ENCODE data around the gene LLGL1. TPM values are rescaled to one million over a fixed set of nuclear protein-coding genes. Genes with fewer than 3 reads are reported as not detected.

The LLGL1 gene
- total RNA-seq (10 to 100 TPM; 19.0 to 28.0 (median 23.3) TPM), polyA plus RNA-seq (10 to 100 TPM in 1 of 2 donors, 1 to 10 TPM in 1; 2.5 to 16.4 TPM)
- long read RNA-seq, donor 1, partial matches to known transcripts: 2 of 5 reads
- long read RNA-seq, donor 1, other reads (novel, unspliced or antisense): 3 of 5 reads
- long read RNA-seq, donor 2, full-length matches to known transcripts: 5 of 93 reads
- long read RNA-seq, donor 2, partial matches to known transcripts: 82 of 93 reads
- long read RNA-seq, donor 2, other reads (novel, unspliced or antisense): 6 of 93 reads
- long read RNA-seq, donor 3, full-length matches to known transcripts: 1 of 4 reads
- long read RNA-seq, donor 3, partial matches to known transcripts: 0 of 4 reads
- long read RNA-seq, donor 3, other reads (novel, unspliced or antisense): 3 of 4 reads

GRCh38 chr17:18225121-18225641 lies at the start of gene LLGL1:
Gene LLGL1, plus strand, starts transcription at chr17:18225635. Its CDS starts 48 bp downstream, at chr17:18225683.
- H3K27me3 ChIP-seq: no peaks in the 10 kb centered on the region
- H3K36me3 ChIP-seq: no peaks in the 10 kb centered on the region
- TF ChIP-seq POLR2A (IDR thresholded peaks at IDR 0.05): no peak
- no peak for TF ChIP-seq CTCF (IDR thresholded peaks at IDR 0.05)
- no peak for TF ChIP-seq EP300 (IDR thresholded peaks at IDR 0.05)
- no peak within 1 kb of the TSS for H3K27ac ChIP-seq
- H3K4me1 ChIP-seq (ENCODE audit: insufficient read depth): peaks cover 3% of the 10 kb centered on the region
- intact Hi-C loops (cut with DNase I): loop anchor here in 1 of 4 donors (5.0 to 10.0 kb wide), 2 partner anchors 38 to 70 kb away; no protein-coding TSS in a partner anchor
- peak; percentile 96 to 98 (median 97) for DNase-seq
- WGBS, 3 donors: 1% methylated on average over 26 to 60 of the region's 60 CpGs
- no peaks in the 10 kb centered on the region for H3K9me3 ChIP-seq
- H3K4me3 ChIP-seq: peak within 1 kb of the TSS; percentile 60

GRCh38 chr17:18176176-18176575 lies 49.3 kb upstream of the LLGL1 start:
- H3K4me1 ChIP-seq (ENCODE audit: insufficient read depth): no peaks in the 10 kb centered on the region
- H3K9me3 ChIP-seq: no peaks in the 10 kb centered on the region
- intact Hi-C loops (cut with DNase I): no loop called here
- H3K27ac ChIP-seq: no peak overlapping the region
- H3K36me3 ChIP-seq: no peaks in the 10 kb centered on the region
- no peak for TF ChIP-seq POLR2A (IDR thresholded peaks at IDR 0.05)
- no peak for TF ChIP-seq CTCF (IDR thresholded peaks at IDR 0.05)
- no peak for TF ChIP-seq EP300 (IDR thresholded peaks at IDR 0.05)
- H3K4me3 ChIP-seq: no peak overlapping the region
- no peak for DNase-seq
- H3K27me3 ChIP-seq: no peaks in the 10 kb centered on the region
- WGBS, 3 donors: 74 to 77% (median 75%) methylated on average over 7 of the region's 7 CpGs

- no peaks in the 10 kb centered on the region for H3K27me3 ChIP-seq
- H3K36me3 ChIP-seq: no peaks in the 10 kb centered on the region
- H3K4me1 ChIP-seq (ENCODE audit: insufficient read depth): peaks cover 3% of the 10 kb centered on the region
- no peaks in the 10 kb centered on the region for H3K9me3 ChIP-seq
- no peak overlapping the region for H3K27ac ChIP-seq
- H3K4me3 ChIP-seq: no peak overlapping the region
- intact Hi-C loops (cut with DNase I): no loop called here
- no peak for DNase-seq
- no peak for TF ChIP-seq EP300 (IDR thresholded peaks at IDR 0.05)
- no peak for TF ChIP-seq POLR2A (IDR thresholded peaks at IDR 0.05)
- TF ChIP-seq CTCF (IDR thresholded peaks at IDR 0.05): no peak
Observed at GRCh38 chr17:18177133-18177532, 48.3 kb upstream of the LLGL1 start.

- no peaks in the 10 kb centered on the region for H3K36me3 ChIP-seq
- H3K4me3 ChIP-seq: no peak overlapping the region
- H3K27me3 ChIP-seq: no peaks in the 10 kb centered on the region
- H3K27ac ChIP-seq: no peak overlapping the region
- TF ChIP-seq EP300 (IDR thresholded peaks at IDR 0.05) (no peak), CTCF (IDR thresholded peaks at IDR 0.05) (no peak), POLR2A (IDR thresholded peaks at IDR 0.05) (no peak)
- intact Hi-C loops (cut with DNase I): no loop called here
- no peaks in the 10 kb centered on the region for H3K9me3 ChIP-seq
- WGBS, 3 donors: 90 to 92% (median 92%) methylated on average over 8 of the region's 8 CpGs
- no peak for DNase-seq
- H3K4me1 ChIP-seq (ENCODE audit: insufficient read depth): peaks cover 7% of the 10 kb centered on the region
Observed at GRCh38 chr17:18177722-18178121, 47.7 kb upstream of the LLGL1 start.
